A549 (cell line): ENCODE data around the gene GRID1. TPM values are rescaled to one million over a fixed set of nuclear protein-coding genes. Genes with fewer than 3 reads are reported as not detected.

ENCODE experiments used
- ATAC-seq, 2 experiments: fragments of 200-7000 bp in 1 of 2; fragments of >200 bp in 1 of 2; cut with Nextera tagmentation in 1 of 2; cut with Tn5 transposase in 1 of 2; 3 replicates each; pipeline versions ENCODE4 v1.8.0 to v1.9.1; 2018 to 2020; ENCODE audit warnings: mild to moderate bottlenecking in 1 of 2, moderate library complexity in 1 of 2
- CTCF ChIA-PET: fragments of 300-600 bp; sonication (Branson Sonifier 250); formaldehyde crosslinking; extraction: SDS; loops from one replicate; lab custom pipeline; 2021; ENCODE audit warnings: antibody characterized with exemption, inconsistent platforms; lab: Yijun Ruan, JAX
- POLR2A ChIA-PET: fragments of 350-600 bp; formaldehyde crosslinking; extraction: SDS; loops from one replicate; lab custom pipeline; 2021; ENCODE audit warnings: antibody characterized with exemption, inconsistent platforms; lab: Yijun Ruan, JAX
- DNase-seq, 2 experiments: peaks; one replicate each; pipeline versions ENCODE4 v3.0.0 to v3.0.0-alpha.2; 2011 to 2016; ENCODE audit warnings: low read depth in 1 of 2, low spot score in 1 of 2
- FAIRE-seq: peaks from 2 replicates; lab custom pipeline; 2011; peaks lifted over from hg19 to GRCh38; lab: Jason Lieb, UNC
- H3K27ac ChIP-seq, 2 experiments: fragments of >200 bp; sonication (Bioruptor Twin); formaldehyde crosslinking; 3 replicates each; pipeline ENCODE4 v1.5.1; 2016 to 2017
- H3K4me1 ChIP-seq: fragments of >200 bp; sonication (Bioruptor Twin); formaldehyde crosslinking; 3 replicates; pipeline ENCODE4 v1.6.1; 2016
- H3K4me2 ChIP-seq: fragments of >200 bp; sonication (Bioruptor Twin); formaldehyde crosslinking; 3 replicates; pipeline ENCODE4 v1.6.1; 2016
- H3K4me3 ChIP-seq: fragments of >200 bp; sonication (Bioruptor Twin); formaldehyde crosslinking; 3 replicates; pipeline ENCODE4 v1.5.1; 2016
- H3K9me3 ChIP-seq: fragments of >200 bp; sonication (Bioruptor Twin); formaldehyde crosslinking; 3 replicates; pipeline ENCODE4 v1.6.1; 2016
- ATOH8 ChIP-seq: fragments of 250-450 bp; sonication (Bioruptor Pico); IDR thresholded peaks from 2 replicates; pipeline ENCODE4 v1.5.0; 2020; ENCODE audit warnings: low read depth, mild to moderate bottlenecking, moderate library complexity
- CBX8 ChIP-seq: fragments of 200-600 bp; sonication (generic); IDR thresholded peaks from 2 replicates; pipeline ENCODE4 v1.6.1; 2016
- CHD4 ChIP-seq: fragments of 200-600 bp; sonication (generic); IDR thresholded peaks from 2 replicates; pipeline ENCODE4 v1.6.1; 2016; ENCODE audit warnings: antibody characterized with exemption, mild to moderate bottlenecking, borderline replicate concordance
- E2F6 ChIP-seq: IDR thresholded peaks from 2 replicates; pipeline ENCODE4 v1.6.1; 2012; ENCODE audit warnings: low read depth, borderline replicate concordance
- EHF ChIP-seq: fragments of 250-450 bp; sonication (Bioruptor Pico); IDR thresholded peaks from 2 replicates; pipeline ENCODE4 v1.5.0; 2020; ENCODE audit warnings: mild to moderate bottlenecking
- EHMT2 ChIP-seq: fragments of 200-600 bp; sonication (generic); IDR thresholded peaks from 2 replicates; pipeline ENCODE4 v1.6.1; 2016; ENCODE audit warnings: antibody characterized with exemption, low read depth, mild to moderate bottlenecking, moderate library complexity
- ELK1 ChIP-seq: fragments of 150-350 bp; IDR thresholded peaks from 2 replicates; pipeline ENCODE4 v1.6.1; 2014; ENCODE audit warnings: low read depth, mild to moderate bottlenecking, low read length
- EP300 ChIP-seq, 2 experiments: fragments of >200 bp; sonication (Bioruptor Twin); formaldehyde crosslinking; IDR thresholded peaks; 2 replicates in 1 of 2; 3 replicates in 1 of 2; pipeline ENCODE4 v1.6.1; 2016 to 2017
- FOSB ChIP-seq: fragments of 250-450 bp; sonication (Bioruptor Pico); IDR thresholded peaks from 2 replicates; pipeline ENCODE4 v1.5.0; 2020; ENCODE audit warnings: mild to moderate bottlenecking, moderate library complexity
- FOSL2 ChIP-seq, 2 experiments: fragments of 450-650 bp in 1 of 2; fragments of >200 bp in 1 of 2; sonication (Bioruptor Twin) in 1 of 2; formaldehyde crosslinking; IDR thresholded peaks; 2 replicates each; pipeline versions ENCODE4 v1.5.0 to v1.6.1; 2016 to 2020; ENCODE audit warnings: mild to moderate bottlenecking in 1 of 2, moderate library complexity in 1 of 2
- HES2 ChIP-seq: fragments of >200 bp; sonication (Bioruptor Twin); formaldehyde crosslinking; IDR thresholded peaks from 2 replicates; pipeline ENCODE4 v1.6.1; 2016
- HOXB13 ChIP-seq: fragments of 250-450 bp; sonication (Bioruptor Pico); IDR thresholded peaks from 2 replicates; pipeline ENCODE4 v1.5.0; 2020; ENCODE audit warnings: low read depth, mild to moderate bottlenecking, moderate library complexity
- HOXB5 ChIP-seq: fragments of 250-450 bp; sonication (Bioruptor Pico); IDR thresholded peaks from 2 replicates; pipeline ENCODE4 v1.5.0; 2020; ENCODE audit warnings: mild to moderate bottlenecking, moderate library complexity
- JUN ChIP-seq, 2 experiments: fragments of >200 bp; sonication (Bioruptor Twin); formaldehyde crosslinking; IDR thresholded peaks; 2 replicates in 1 of 2; 3 replicates in 1 of 2; pipeline ENCODE4 v1.6.1; 2016 to 2017
- MAFK ChIP-seq: fragments of 450-650 bp; IDR thresholded peaks from 2 replicates; pipeline ENCODE4 v1.6.1; 2014; ENCODE audit not compliant: partially characterized antibody
- MYC ChIP-seq: IDR thresholded peaks from 2 replicates; pipeline ENCODE4 v1.6.1; 2012; ENCODE audit warnings: mild to moderate bottlenecking, inconsistent platforms, low read length, improper control_type of control experiment, borderline replicate concordance
- NR3C1 ChIP-seq: fragments of >200 bp; sonication (Bioruptor Twin); formaldehyde crosslinking; IDR thresholded peaks from 3 replicates; pipeline ENCODE4 v1.6.1; 2017
- PBX3 ChIP-seq: IDR thresholded peaks from 2 replicates; pipeline ENCODE4 v1.6.1; 2012
- POLR2A ChIP-seq: IDR thresholded peaks from 2 replicates; pipeline ENCODE4 v1.6.1; 2012; ENCODE audit warnings: mild to moderate bottlenecking, low read length
- POLR2AphosphoS2 ChIP-seq: conservative IDR thresholded peaks from 2 replicates; pipeline ENCODE4 v1.6.1; 2012; ENCODE audit warnings: low read length, improper control_type of control experiment, inconsistent platforms
- RAD21 ChIP-seq, 2 experiments: fragments of >200 bp in 1 of 2; sonication (Bioruptor Twin) in 1 of 2; formaldehyde crosslinking in 1 of 2; IDR thresholded peaks in 1 of 2; conservative IDR thresholded peaks in 1 of 2; 2 replicates in 1 of 2; 3 replicates in 1 of 2; pipeline ENCODE4 v1.6.1; 2012 to 2018; ENCODE audit warnings: inconsistent platforms in 1 of 2
- RARB ChIP-seq: fragments of 250-450 bp; sonication (Bioruptor Pico); IDR thresholded peaks from 2 replicates; pipeline ENCODE4 v1.8.0; 2021; ENCODE audit warnings: mild to moderate bottlenecking, moderate library complexity
- RCOR1 ChIP-seq: fragments of 150-350 bp; IDR thresholded peaks from 2 replicates; pipeline ENCODE4 v1.6.1; 2014; ENCODE audit warnings: antibody characterized with exemption, low read length, low read depth
- RNF2 ChIP-seq: fragments of 200-600 bp; sonication (generic); IDR thresholded peaks from 2 replicates; pipeline ENCODE4 v1.6.1; 2016; ENCODE audit warnings: low read depth, mild to moderate bottlenecking, antibody characterized with exemption, moderate library complexity, borderline replicate concordance
- SREBF2 ChIP-seq: fragments of 450-650 bp; IDR thresholded peaks from 2 replicates; pipeline ENCODE4 v1.6.1; 2014; ENCODE audit warnings: mild to moderate bottlenecking, moderate library complexity
- ZNF302 ChIP-seq: fragments of 250-450 bp; sonication (Bioruptor Pico); IDR thresholded peaks from 2 replicates; pipeline ENCODE4 v1.9.0; 2021; ENCODE audit warnings: inconsistent platforms, mild to moderate bottlenecking, moderate library complexity
- WGBS: methylation state at CpG from one replicate; pipeline ENCODE4 v1.1.6; 2017; ENCODE audit errors: missing lambda C conversion rate; 5-methylcytosine and 5-hydroxymethylcytosine counted together
- polyA plus RNA-seq, 4 experiments: library from polyadenylated mRNA; depleted of rRNA in 3 of 4; stranded (reverse); fragments of >200 nt; fragmentation: RNase III in 1 of 4; extraction: RNeasy Plus Mini Kit Qiagen cat#74134 plus additional on column Dnase treatment in 1 of 4; gene quantifications; 2 replicates in 3 of 4; 3 replicates in 1 of 4; pipeline ENCODE4 v1.2.3, GENCODE V29; 2011 to 2017

GRID1 gene
- polyA plus RNA-seq, 2 of the 4 experiments (the other 2 are of a cell fraction): 0.14 to 0.30 TPM

- no peak for DNase-seq
- ChIA-PET POLR2A (no interaction called here), CTCF (no interaction called here)
- Histone ChIP-seq H3K4me1 (no peaks in the 10 kb centered on the region), H3K27ac (no peak overlapping the region), H3K4me2 (no peak overlapping the region), H3K4me3 (no peak overlapping the region), H3K9me3 (peaks cover 32% of the 10 kb centered on the region)
- ATAC-seq: no peak
- 82% methylated on average over 3 of the region's 3 CpGs for WGBS
- TF ChIP-seq POLR2A (no peak), ELK1 (no peak), EP300 (IDR thresholded peaks at IDR 0.05) (no peak), PBX3 (no peak), EHMT2 (no peak), MAFK (no peak), ZNF302 (no peak)
- no peak for FAIRE-seq
Observed at GRCh38 chr10:85608706-85609105, 757.9 kb downstream of the GRID1 start.

GRCh38 chr10:85607043-85607695 lies 759.4 kb downstream of the GRID1 start:
- H3K4me2 ChIP-seq: no peak overlapping the region
- FAIRE-seq: no peak
- TF ChIP-seq FOSL2 (IDR thresholded peaks at IDR 0.05) (no peak), FOSL2 (CRISPR knock-in tag; IDR thresholded peaks at IDR 0.05) (no peak), RNF2 (no peak), RAD21 (conservative IDR thresholded peaks at IDR 0.05 in 1 of 2, IDR thresholded peaks at IDR 0.05 in 1 of 2) (no peak), RARB (CRISPR knock-in tag) (no peak), EHF (CRISPR knock-in tag) (no peak), FOSB (CRISPR knock-in tag) (no peak), EP300 (IDR thresholded peaks at IDR 0.05) (no peak), JUN (IDR thresholded peaks at IDR 0.05) (no peak), POLR2A (no peak), MYC (no peak), RCOR1 (no peak)
- WGBS: 53% methylated on average over 11 of the region's 11 CpGs
- no peaks in the 10 kb centered on the region for H3K4me1 ChIP-seq
- no peak overlapping the region for H3K4me3 ChIP-seq
- ATAC-seq: no peak
- no peak for DNase-seq
- H3K27ac ChIP-seq: no peak overlapping the region
- ChIA-PET CTCF (interaction anchor here (1.3 kb wide), 1 partner anchor 60 kb away, joined by 4 read pairs; no protein-coding TSS in a partner anchor), POLR2A (no interaction called here)
- H3K9me3 ChIP-seq: peaks cover 32% of the 10 kb centered on the region

- TF ChIP-seq SREBF2 (no peak), E2F6 (no peak), ATOH8 (no peak), HOXB13 (CRISPR knock-in tag) (no peak), CHD4 (no peak), POLR2AphosphoS2 (no peak), POLR2A (no peak), HOXB5 (CRISPR knock-in tag) (no peak), EP300 (IDR thresholded peaks at IDR 0.05) (no peak), CBX8 (no peak), NR3C1 (no peak), HES2 (no peak)
- CTCF ChIA-PET: interaction anchor here (1.0 kb wide), 1 partner anchor 8 kb away, joined by 3 read pairs; no protein-coding TSS in a partner anchor
- POLR2A ChIA-PET: no interaction called here
- H3K9me3 ChIP-seq: peaks cover 32% of the 10 kb centered on the region
- FAIRE-seq: no peak
- no peaks in the 10 kb centered on the region for H3K4me1 ChIP-seq
- DNase-seq: no peak
- H3K4me3 ChIP-seq: no peak overlapping the region
- WGBS: 64% methylated on average over 5 of the region's 5 CpGs
- no peak overlapping the region for H3K27ac ChIP-seq
- H3K4me2 ChIP-seq: no peak overlapping the region
- no peak for ATAC-seq
Observed at GRCh38 chr10:85606401-85606800, 760.2 kb downstream of the GRID1 start.
